ENCODE results near the gene UNC13D.
"Not testable (repeated sequence)": the region's sequence is repeated elsewhere in the genome, so short reads cannot be mapped to it uniquely, and the experiment has no call there.

UNC13D gene

GRCh38 chr17:75799402-75799801 lies 44.8 kb downstream of the UNC13D start:
- DNase-seq (ENCODE audit: low read depth) = no peak

DNA sequence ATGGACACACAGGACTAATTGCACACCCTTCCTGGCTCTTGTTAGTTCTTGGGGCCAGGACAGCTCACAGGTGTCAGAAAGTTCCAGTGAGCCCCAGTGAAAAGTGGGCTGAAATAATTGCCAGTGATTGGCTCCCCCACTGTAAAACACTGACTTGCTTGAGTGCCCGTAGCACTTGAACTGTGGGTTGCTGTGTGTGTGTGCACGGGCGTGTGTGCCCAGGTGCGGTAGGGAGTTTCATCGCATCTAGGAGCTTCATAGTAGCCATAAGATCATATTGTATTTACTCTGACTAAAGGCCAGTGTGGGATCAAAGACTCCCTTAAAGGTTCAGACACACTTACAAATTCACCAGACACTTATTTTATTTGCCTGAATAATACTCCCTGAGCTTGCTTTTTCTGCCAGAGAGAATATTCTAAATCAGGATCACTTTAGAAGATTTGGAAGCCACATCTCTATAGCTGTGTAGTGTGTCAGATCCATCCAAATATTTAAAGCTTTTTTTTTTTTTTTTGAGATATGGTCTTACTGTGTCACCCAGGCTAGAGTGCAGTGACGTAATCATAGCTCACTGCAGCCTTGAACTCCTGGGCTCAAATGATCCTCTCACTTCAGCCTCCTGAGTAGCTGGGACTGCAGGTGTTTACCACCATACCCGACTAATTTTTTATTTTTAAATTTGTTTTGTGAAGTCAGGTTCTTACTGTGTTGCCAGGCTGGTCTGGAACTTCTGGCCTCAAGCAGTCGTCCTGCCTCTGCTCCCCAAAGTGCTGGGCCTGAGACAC lies 48.2 kb downstream of the UNC13D start:
- DNase-seq (ENCODE audit: low read depth) = no peak

DNA sequence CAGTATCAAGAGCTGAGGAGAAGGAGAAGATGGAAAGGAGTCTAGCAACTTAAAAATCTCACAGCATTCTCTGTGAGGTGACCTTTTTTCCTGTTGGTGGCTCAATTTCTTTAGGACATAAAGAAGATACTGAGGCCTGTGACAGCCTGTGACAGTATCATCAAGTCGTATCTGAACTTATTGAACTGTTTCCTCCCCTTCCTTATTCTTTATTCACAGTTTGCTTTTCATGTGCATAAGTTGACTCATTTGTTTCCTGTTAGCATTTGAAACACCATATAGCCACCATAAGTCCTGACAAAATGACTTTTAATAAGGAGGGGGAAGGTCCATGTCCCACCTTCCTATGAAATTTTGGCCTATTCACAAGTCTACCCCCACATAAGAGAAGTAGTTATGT lies 50.7 kb downstream of the UNC13D start:
- DNase-seq (ENCODE audit: low read depth) = no peak

DNA sequence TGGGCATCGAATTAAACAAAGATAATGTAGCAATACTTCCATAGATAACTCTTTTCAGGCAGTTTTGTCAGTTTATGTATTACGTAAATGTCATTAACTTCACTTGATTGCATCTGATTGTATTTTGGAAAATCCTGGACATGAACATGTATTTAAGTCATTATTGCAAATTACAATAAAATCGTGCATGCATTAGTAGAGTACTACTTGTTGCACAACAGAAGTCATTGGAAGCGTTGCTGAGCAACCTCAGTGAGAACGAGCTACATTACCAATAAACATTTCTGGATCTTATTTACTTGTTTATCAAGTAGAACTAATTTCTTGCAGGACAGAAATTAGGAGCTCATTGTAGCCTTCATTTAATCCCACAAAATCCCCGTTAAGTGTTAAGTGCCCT lies 53.0 kb downstream of the UNC13D start:
- no peak for DNase-seq (ENCODE audit: low read depth)

DNA sequence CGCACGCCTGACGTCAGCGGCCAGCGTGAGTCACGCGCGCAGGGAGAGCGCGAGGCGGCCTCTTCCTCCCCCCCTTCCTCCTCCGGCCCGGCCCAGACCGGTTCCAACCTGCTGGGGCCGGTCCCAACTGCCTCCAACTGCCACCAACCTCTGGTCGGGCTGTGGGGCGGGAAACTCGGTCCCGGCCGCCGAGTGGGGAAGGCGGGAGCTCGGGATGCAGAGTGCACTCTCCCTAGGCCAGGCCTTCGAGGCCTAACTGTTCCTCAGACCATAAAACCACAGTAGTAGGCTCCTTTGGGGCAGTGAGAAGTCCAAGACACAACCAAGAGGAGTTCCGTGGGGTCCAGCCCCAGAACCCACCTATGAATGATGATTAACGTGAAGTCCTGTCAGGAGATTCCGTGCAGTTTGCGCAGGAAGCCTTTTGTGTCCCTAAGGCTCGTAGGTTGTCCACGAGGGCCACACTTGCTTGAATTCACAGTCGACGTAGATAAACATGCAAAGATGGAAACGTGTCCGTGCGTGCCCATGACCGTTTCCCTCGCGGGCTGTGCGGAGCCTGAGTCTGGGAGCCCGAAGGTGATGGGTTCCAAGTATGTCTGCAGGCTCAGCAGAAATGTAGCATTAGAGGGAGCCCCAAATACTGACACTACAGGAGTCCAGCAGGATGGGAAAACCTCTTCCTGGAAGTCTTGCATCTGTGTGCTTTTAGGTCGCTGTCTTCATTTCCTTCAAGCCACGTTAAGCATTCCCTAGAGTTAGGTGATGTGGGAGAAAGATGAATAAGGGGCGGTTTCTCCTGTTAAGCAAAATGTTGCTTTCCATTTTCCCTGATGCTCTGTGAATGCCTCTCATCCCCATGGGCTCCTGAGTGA lies 59.0 kb downstream of the UNC13D start:
- DNase-seq (ENCODE audit: low read depth) = no peak

DNA sequence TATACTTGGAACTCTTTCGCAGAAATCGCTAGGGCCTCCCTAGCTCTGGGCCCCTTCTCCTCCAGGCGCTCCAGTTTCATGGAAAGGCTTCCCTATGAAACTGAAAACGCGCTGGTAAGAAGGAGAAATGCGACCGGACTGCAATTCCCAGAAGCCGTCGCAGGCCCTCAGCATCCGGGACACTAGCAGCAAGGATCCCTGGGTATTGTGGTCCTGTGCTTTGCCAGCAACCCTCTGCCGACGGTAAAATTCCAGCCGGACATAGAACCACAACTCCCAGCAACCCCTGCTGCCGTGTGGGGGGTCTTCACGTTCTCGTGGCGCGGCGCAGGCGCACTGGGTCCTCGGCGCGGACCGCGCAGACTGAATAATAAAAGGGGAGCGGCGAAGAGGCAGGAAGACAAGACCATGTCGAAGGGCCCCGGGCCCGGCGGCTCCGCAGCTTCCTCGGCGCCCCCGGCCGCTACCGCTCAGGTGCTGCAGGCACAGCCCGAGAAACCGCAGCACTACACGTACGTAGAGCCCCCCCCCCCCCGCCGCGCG lies 59.7 kb downstream of the UNC13D start, which contains the start of gene UNK:
Gene UNK, plus strand, starts transcription at position 334 of the 543 bp plus-strand sequence. Its CDS starts 75 bp downstream, at position 409.
- DNase-seq (ENCODE audit: low read depth) = peak; percentile 97

DNA sequence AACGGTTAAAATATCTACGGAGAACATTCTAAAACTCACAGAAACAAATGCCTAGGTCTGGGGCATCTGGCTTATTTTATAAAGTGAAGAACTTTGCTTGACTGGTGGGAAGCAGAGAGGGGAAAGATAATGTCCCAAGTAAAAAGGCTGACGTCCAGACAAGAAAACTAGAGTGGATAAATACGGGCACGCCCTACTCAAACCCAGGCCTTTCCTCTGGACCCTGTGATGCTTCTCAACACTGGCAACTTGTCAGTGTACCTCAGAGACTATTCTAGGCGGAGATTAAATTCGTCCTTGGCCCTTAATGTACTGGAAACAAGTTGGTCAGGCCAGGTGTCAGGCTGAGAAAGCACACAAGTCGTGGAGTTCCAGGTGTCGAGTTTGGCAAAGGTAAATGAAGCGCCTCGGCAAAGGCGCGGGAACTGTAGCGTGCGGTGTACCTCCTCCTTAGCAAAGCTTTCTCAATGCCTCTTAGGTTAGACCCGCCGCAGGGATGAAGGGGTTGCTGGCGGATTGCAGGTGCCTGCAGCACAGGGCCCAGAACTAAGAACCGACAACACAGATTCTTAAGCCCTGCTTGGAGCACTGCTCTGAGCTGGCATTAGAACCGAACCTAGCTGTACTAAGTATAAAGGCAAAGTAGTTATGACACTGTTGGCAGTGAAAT lies 60.3 kb downstream of the UNC13D start:
- DNase-seq (ENCODE audit: low read depth) = no peak

DNA sequence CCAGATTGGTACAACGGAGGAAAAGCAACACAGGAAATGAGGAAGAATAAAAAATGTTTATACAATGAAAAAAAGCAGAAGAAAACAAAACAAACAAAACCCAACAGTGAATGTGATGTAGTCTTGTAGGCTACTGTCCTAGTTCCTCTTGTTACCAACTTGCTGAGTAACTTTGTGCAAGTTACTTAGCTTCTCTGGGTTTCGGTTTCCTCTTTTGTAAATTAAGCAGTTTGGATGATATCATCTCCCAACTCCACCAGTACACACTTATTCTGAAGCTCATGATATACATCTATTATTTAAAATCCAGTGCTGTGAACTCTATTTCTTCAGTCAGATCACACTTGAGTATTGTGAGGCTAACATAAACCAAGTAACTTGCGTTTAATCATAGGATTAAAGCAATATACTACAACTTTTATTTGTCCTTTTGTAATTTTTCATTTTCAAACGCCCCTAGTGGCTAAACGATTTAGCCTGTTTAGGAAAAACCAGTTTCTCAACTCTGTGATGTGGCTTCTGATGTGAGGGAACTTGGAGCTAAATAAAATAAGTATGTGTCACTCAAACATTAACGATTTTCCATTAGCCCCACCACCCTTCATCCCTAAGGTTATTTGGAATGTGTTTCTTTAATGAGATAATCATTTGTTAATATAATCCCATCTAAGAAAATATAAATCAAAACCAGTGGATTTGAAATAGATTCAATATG lies 61.0 kb downstream of the UNC13D start:
- DNase-seq (ENCODE audit: low read depth) = no peak

GRCh38 chr17:75779987-75780889 lies 64.0 kb downstream of the UNC13D start:
- DNase-seq (ENCODE audit: low read depth) = no peak

DNA sequence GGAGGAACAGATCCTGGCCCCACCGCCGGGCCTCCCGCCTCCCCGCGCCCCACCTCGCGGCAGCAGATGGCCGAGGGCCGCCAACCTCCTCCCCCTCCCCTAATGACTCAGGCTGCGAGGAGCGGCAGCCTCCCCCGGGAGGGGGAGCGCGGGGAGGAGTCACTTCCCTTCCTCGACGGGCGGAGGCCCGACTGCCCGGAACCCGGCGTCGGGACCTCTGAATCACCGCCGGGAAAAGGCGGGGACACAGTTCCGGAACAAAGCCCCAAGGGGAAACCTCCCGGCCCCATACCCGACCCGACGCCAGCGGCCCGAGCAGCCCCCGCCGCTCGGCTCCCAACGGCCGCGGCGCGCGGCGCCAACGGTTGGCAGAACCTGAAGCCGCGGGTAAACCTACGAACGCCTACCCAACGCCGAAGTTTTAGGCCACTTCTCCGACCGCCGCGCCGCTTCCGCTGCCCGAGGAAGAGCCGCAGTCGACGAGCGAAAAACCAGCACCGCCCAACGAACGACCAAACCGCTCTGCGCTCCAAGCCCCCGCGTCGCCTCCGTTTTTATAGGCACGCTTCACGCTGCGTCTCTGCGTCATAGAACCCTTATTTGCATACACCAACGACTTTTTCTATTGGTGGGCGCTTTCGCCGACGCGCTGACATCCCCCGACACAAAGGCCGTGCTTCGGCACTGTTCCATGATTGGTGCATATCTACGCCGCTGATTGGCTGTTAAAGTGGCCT lies 64.8 kb downstream of the UNC13D start:
- DNase-seq (ENCODE audit: low read depth) = peak; percentile 99

DNA sequence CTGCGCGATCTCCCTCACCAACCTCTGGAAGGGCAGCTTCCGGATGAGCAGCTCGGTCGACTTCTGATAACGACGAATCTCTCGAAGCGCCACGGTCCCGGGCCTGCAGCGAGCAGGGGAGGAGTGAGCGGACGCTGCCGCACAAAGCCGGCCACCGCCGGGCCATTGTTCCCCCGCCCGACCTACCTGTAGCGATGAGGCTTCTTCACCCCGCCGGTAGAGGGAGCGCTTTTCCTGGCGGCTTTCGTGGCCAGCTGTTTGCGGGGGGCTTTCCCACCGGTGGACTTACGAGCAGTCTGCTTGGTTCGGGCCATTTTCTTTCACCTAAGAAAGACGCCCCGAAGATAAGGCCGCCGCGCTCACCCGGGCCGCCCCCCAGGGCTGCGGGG lies 65.3 kb downstream of the UNC13D start:
- no peak for DNase-seq (ENCODE audit: low read depth)

GRCh38 chr17:75778066-75778860 lies 65.9 kb downstream of the UNC13D start:
- not testable (repeated sequence) for DNase-seq (ENCODE audit: low read depth)

DNA sequence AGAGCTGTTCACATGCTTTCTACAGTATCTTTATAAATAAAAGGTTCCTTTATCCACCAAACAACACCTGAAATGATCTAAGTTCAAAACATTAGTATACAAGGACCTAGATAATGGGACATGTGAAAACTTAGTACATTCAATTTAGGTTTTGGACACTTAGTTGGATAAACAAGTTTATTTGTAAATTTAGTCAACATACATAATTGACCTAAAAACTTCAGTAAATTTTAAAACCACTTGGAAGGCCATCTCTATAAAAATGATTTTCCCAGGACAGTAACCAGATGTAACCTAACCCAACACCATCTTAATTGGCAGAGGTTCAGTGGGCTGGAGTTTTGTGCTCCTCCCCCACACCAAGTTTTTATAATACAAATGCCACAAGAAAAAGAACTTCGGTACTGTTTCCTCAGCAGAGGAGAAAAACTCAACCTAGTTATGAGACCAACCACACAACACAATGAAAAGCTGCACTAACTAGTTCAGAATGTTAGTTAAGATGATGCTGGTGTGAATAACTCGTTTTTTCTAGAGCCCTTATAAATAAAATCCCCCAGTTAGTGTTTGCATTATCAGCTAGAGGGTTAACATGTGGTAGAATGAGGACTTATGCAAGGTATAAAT lies 66.8 kb downstream of the UNC13D start:
- DNase-seq (ENCODE audit: low read depth) = no peak
